GM19240 (cell line): ENCODE data around the gene SPG11.
A peak's percentile ranks its signal among the peaks of the same experiment; 100 is the strongest.
"Not testable (repeated sequence)": the region's sequence is repeated elsewhere in the genome, so short reads cannot be mapped to it uniquely, and the experiment has no call there.

Experiments
- DNase-seq: peaks from one replicate; pipeline ENCODE4 v3.0.0; 2011; ENCODE audit warnings: low spot score; ENCODE audit not compliant: insufficient read length

The SPG11 gene, protein sequence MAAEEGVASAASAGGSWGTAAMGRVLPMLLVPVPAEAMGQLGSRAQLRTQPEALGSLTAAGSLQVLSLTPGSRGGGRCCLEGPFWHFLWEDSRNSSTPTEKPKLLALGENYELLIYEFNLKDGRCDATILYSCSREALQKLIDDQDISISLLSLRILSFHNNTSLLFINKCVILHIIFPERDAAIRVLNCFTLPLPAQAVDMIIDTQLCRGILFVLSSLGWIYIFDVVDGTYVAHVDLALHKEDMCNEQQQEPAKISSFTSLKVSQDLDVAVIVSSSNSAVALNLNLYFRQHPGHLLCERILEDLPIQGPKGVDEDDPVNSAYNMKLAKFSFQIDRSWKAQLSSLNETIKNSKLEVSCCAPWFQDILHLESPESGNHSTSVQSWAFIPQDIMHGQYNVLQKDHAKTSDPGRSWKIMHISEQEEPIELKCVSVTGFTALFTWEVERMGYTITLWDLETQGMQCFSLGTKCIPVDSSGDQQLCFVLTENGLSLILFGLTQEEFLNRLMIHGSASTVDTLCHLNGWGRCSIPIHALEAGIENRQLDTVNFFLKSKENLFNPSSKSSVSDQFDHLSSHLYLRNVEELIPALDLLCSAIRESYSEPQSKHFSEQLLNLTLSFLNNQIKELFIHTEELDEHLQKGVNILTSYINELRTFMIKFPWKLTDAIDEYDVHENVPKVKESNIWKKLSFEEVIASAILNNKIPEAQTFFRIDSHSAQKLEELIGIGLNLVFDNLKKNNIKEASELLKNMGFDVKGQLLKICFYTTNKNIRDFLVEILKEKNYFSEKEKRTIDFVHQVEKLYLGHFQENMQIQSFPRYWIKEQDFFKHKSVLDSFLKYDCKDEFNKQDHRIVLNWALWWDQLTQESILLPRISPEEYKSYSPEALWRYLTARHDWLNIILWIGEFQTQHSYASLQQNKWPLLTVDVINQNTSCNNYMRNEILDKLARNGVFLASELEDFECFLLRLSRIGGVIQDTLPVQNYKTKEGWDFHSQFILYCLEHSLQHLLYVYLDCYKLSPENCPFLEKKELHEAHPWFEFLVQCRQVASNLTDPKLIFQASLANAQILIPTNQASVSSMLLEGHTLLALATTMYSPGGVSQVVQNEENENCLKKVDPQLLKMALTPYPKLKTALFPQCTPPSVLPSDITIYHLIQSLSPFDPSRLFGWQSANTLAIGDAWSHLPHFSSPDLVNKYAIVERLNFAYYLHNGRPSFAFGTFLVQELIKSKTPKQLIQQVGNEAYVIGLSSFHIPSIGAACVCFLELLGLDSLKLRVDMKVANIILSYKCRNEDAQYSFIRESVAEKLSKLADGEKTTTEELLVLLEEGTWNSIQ (N-terminal part only)

GRCh38 chr15:44663410-44664308 is at the start of gene SPG11:
TSS of gene SPG11 (minus strand) at chr15:44663662. CDS start at chr15:44663647, 15 bp downstream.
- DNase-seq: peak; percentile 64

DNA sequence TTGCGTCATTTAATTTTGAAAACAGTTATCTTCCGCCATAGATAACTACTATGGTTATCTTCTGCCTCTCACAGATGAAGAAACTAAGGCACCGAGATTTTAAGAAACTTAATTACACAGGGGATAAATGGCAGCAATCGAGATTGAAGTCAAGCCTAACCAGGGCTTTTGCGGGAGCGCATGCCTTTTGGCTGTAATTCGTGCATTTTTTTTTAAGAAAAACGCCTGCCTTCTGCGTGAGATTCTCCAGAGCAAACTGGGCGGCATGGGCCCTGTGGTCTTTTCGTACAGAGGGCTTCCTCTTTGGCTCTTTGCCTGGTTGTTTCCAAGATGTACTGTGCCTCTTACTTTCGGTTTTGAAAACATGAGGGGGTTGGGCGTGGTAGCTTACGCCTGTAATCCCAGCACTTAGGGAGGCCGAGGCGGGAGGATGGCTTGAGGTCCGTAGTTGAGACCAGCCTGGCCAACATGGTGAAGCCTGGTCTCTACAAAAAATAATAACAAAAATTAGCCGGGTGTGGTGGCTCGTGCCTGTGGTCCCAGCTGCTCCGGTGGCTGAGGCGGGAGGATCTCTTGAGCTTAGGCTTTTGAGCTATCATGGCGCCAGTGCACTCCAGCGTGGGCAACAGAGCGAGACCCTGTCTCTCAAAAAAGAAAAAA is 49.0 kb upstream of the SPG11 start:
- DNase-seq: no peak

- DNase-seq: no peak
These were observed 48.4 kb upstream of the SPG11 start for GRCh38 chr15:44711743-44712345.

DNA sequence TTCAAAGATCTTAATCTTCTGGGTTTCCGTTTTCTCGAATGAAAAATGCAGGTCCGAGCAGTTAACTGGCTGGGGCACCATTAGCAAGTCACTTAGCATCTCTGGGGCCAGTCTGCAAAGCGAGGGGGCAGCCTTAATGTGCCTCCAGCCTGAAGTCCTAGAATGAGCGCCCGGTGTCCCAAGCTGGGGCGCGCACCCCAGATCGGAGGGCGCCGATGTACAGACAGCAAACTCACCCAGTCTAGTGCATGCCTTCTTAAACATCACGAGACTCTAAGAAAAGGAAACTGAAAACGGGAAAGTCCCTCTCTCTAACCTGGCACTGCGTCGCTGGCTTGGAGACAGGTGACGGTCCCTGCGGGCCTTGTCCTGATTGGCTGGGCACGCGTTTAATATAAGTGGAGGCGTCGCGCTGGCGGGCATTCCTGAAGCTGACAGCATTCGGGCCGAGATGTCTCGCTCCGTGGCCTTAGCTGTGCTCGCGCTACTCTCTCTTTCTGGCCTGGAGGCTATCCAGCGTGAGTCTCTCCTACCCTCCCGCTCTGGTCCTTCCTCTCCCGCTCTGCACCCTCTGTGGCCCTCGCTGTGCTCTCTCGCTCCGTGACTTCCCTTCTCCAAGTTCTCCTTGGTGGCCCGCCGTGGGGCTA is 47.8 kb upstream of the SPG11 start, which contains the start of the genes B2M and PATL2:
B2M (plus strand) TSS at position 422 of the 647 bp plus-strand sequence; CDS start at position 452, 30 bp downstream.
PATL2 (minus strand) TSS at position 228 of the 647 bp plus-strand sequence. CDS start 34,833 bp downstream, outside the sequence.
- DNase-seq: peak; percentile 37

GRCh38 chr15:44710236-44711095 is 47.0 kb upstream of the SPG11 start:
- DNase-seq: no peak

DNA sequence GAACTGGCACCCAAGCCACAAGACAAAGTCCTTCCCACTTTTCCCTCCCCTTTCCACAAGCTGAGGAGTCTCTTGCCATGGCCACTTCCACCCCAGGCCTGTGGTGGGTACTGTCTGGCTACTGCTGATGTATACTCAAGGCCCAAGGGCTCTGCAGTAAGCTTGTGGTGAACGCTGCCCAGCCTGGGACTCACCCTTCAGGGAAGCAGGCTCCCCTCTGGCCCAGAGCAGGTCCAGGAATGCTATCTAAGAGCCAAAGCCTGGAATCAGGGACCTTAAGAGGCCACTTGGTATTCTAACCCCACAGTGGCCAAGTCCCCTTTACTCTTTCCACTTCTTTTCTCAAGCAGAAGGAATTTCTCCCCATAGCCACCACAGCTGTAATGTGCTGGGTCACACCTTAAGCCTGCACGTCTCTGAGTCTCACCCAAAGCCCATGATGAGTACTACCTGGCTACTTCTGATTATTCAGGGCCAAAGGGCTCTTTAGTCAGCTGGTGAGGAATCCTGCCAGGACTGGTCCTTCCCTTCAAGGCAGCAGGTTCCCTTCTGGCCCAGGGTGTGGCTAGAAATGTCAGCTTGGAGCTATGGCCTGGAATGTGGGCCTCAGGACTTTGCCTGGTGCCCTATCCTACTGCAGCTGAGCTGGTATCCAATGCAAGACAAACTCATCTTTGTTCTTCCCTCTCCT is 43.6 kb upstream of the SPG11 start:
- no peak for DNase-seq

DNA sequence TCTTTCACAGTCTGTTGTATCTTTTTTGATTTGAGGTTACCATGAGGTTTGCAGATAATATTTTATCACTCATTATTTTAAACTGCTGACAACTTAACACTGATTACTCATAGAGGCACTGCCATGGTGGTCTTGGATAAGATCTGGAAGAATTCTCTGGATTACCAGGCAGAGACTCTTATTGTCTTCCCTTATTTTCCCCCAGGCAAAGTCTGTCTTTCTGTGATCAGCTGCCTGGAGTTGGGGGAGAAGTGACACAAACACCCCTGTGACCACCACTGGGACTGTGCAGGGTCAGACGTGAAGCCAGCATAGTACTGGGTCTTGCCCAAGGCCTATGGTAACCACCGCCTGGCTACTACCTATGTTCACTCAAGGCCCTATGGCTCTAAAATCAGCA is 42.9 kb upstream of the SPG11 start:
- DNase-seq: no peak

DNA sequence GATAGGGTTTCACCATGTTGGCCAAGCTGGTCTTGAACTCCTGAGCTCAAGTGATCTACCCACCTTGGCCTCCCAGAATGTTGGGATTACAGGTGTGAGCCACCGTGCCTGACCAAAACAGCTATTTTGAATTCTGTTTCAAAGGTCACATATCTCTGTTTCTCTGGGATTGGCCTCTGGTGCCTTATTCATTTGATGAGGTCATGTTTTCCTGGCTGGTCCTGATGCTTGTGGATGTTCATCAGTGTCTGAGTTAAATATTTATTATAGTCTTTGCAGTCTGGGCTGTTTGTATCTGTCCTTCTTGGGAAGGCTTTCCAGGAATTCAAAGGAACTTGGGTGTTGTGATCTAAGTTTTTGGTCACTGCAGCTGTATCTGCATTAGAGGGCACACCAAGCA is 42.5 kb upstream of the SPG11 start:
- DNase-seq: no peak

DNA sequence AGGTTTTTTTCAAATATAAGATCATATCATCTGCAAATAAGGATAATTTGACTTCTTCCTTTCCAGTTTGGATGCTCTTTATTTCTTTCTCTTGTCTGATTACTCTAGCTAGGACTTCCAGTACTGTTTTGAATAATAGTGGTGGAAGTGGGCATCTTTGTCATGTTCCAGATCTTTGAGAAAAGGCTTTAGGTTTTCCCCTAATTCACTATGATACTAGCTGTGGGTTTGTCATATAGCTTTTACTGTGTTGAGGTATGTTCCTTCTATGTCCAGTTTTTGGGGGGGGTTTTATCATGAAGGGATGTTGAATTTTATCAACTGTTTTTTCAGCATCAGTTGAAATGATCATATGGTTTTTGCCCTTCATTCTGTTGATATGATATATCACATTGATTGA is 37.2 kb upstream of the SPG11 start:
- DNase-seq: not testable (repeated sequence)

GRCh38 chr15:44698641-44699040 is 35.2 kb upstream of the SPG11 start:
- no peak for DNase-seq

GRCh38 chr15:44697014-44697413 is 33.6 kb upstream of the SPG11 start:
- no peak for DNase-seq

DNA sequence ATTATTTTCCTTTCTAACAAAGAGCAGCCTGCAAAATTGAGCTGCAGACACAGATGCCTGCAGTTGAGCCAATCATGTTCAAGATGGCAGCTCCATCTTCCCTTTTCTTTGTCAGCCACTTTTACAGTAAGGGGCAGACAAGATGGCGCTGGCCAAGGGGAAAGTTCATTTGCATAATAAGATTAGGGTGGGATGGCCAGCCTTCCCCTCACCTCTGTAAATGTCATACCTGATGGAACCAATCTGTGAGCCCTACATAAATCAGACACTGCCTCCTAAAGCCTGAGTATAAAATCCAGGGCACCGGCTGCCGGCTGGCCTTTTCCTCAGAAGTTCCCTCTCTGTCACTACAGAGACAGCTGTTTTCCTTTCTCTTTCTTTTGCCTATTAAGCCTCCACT is 31.8 kb upstream of the SPG11 start:
- DNase-seq: no peak

DNA sequence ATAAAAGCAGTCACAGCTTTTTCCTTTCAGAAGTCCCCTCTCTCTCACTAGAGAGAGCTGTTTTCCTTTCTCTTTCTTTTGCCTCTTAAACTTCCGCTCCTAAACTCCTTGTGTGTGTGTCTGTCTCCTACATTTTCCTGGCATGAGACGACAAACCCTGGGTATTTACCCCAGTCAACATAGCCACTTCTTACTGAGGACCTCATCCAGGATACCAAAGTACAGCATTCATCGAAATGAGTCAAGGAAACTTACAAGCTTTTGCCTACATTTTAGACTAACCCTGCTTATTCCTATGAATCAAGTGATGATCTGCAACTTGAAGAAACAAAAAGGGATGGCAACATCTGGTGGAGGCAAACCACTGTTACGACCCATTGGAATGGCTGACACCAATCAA is 31.0 kb upstream of the SPG11 start:
- DNase-seq: no peak

- no peak for DNase-seq
These were observed 29.2 kb upstream of the SPG11 start for GRCh38 chr15:44692659-44693058.

DNA sequence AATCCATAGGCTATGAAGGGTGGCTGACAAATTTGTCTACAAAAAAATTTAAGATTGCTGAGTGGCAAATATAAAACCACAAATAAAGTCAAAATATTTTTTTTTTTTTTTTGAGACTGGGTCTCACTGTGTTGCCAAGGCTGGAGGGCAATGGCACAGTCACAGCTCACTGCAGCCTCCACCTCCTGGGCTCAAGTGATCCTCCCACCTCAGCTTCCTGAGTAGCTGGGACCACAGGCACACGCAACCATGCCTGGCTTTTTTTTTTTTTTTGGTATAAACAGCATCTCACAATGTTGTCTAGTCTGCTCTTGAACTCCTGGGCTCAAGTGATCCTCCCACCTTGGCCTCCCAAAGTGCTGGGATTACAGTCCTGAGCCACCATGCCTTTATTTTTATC is 26.8 kb upstream of the SPG11 start:
- not testable (repeated sequence) for DNase-seq

DNA sequence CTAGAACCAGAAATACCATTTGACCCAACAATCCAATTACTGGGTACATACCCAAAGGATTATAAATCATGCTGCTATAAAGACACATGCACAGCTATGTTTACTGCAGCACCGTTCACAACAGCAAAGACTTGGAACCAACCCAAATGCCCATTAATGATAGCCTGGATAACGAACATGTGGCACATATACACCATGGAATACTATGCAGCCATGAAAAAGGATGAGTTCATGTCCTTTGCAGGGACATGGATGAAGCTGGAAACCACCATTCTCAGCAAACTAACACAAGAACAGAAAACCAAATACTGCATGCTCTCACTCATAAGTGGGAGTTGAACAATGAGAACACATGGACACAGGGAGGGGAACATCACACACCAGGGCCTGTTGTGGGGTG is 25.9 kb upstream of the SPG11 start:
- DNase-seq: not testable (repeated sequence)
